HepG2 (cell line): ENCODE data around the gene MEIOC. TPM values are rescaled to one million over a fixed set of nuclear protein-coding genes. Genes with fewer than 3 reads are reported as not detected.

ENCODE experiments used
- BORCS8-MEF2B ChIP-seq: sonication (generic); formaldehyde crosslinking; IDR thresholded peaks from 2 replicates; pipeline ENCODE4 v1.8.0; 2022; ENCODE audit warnings: mild to moderate bottlenecking, missing genetic modification reagents
- EP300 ChIP-seq, 3 experiments: sonication (generic) in 1 of 3; formaldehyde crosslinking in 1 of 3; IDR thresholded peaks; 2 replicates each; pipeline versions ENCODE4 v1.5.1 to v1.6.1; 2011 to 2020; ENCODE audit warnings: low read depth in 2 of 3, low read length in 2 of 3, borderline replicate concordance in 1 of 3, improper control_type of control experiment in 1 of 3, mild to moderate bottlenecking in 1 of 3, missing genetic modification reagents in 1 of 3, moderate library complexity in 1 of 3
- ERF ChIP-seq: IDR thresholded peaks from 2 replicates; pipeline ENCODE4 v1.6.1; 2018; ENCODE audit warnings: missing biosample characterization, missing genetic modification reagents
- FOXA3 ChIP-seq: IDR thresholded peaks from 2 replicates; pipeline ENCODE4 v1.6.1; 2016; ENCODE audit warnings: missing genetic modification reagents, missing compliant biosample characterization
- HHEX ChIP-seq: IDR thresholded peaks from 2 replicates; pipeline ENCODE4 v1.6.1; 2016; ENCODE audit warnings: control low read depth
- HNRNPK ChIP-seq: fragments of 200-400 bp; formaldehyde crosslinking; IDR thresholded peaks from 2 replicates; pipeline ENCODE4 v1.6.1; 2018; ENCODE audit warnings: low read length, low read depth, moderate library complexity, mild to moderate bottlenecking; ENCODE audit not compliant: poor library complexity, severe bottlenecking
- KLF15 ChIP-seq: sonication (generic); formaldehyde crosslinking; IDR thresholded peaks from 2 replicates; pipeline ENCODE4 v1.8.1; 2023; ENCODE audit warnings: borderline replicate concordance, mild to moderate bottlenecking, inconsistent platforms, missing genetic modification reagents, mixed read lengths
- MAFK ChIP-seq, 2 experiments: IDR thresholded peaks in 1 of 2; conservative IDR thresholded peaks in 1 of 2; 2 replicates each; pipeline ENCODE4 v1.6.1; 2011; ENCODE audit warnings: improper control_type of control experiment in 2 of 2, low read length in 2 of 2
- RCOR2 ChIP-seq: IDR thresholded peaks from 2 replicates; pipeline ENCODE4 v1.6.1; 2016; ENCODE audit warnings: missing biosample characterization, missing genetic modification reagents
- TSC22D2 ChIP-seq: sonication (generic); formaldehyde crosslinking; IDR thresholded peaks from 2 replicates; pipeline ENCODE4 v1.5.1; 2020; ENCODE audit warnings: missing genetic modification reagents, mild to moderate bottlenecking, borderline replicate concordance
- U2AF2 ChIP-seq: fragments of 200-400 bp; formaldehyde crosslinking; IDR thresholded peaks from 2 replicates; pipeline ENCODE4 v1.6.1; 2017; ENCODE audit warnings: low read depth, mild to moderate bottlenecking, low read length
- ZBTB7B ChIP-seq: sonication (generic); formaldehyde crosslinking; IDR thresholded peaks from 2 replicates; pipeline ENCODE4 v1.4.0; 2020; ENCODE audit warnings: missing genetic modification reagents
- ZIK1 ChIP-seq: sonication (generic); formaldehyde crosslinking; IDR thresholded peaks from 2 replicates; pipeline ENCODE4 v1.5.0; 2020; ENCODE audit warnings: mild to moderate bottlenecking, low read depth, missing genetic modification reagents, borderline replicate concordance
- ZNF180 ChIP-seq: sonication (generic); formaldehyde crosslinking; IDR thresholded peaks from 2 replicates; pipeline ENCODE4 v1.4.0; 2020; ENCODE audit warnings: low read depth, missing genetic modification reagents, borderline replicate concordance
- ZNF7 ChIP-seq: IDR thresholded peaks from 2 replicates; pipeline ENCODE4 v1.6.1; 2016; ENCODE audit warnings: missing biosample characterization, missing genetic modification reagents
- polyA plus RNA-seq, 8 experiments: library from polyadenylated mRNA; depleted of rRNA in 3 of 8; stranded (reverse) in 7 of 8; unstranded in 1 of 8; fragments of >200 nt; fragmentation: Illumina TruSeq in 4 of 8; extraction: Trizol in 4 of 8; gene quantifications; 2 replicates each; pipeline versions ENCODE4 v1.2.1 to v1.2.3, GENCODE V29; 2011 to 2016; ENCODE audit warnings: low read depth in 4 of 8, missing spikeins in 1 of 8, mixed read lengths in 1 of 8; ENCODE audit not compliant: insufficient read depth in 1 of 8
- total RNA-seq, 5 experiments: library from RNA; depleted of rRNA; stranded (reverse); fragments of >200 nt; fragmentation: Illumina TruSeq; extraction: Trizol; gene quantifications; 2 replicates each; pipeline ENCODE4 v1.2.3, GENCODE V29; 2016; ENCODE audit warnings: low read depth in 1 of 5
- TF ChIP-seq, protein P1 (sequence below): sonication (generic); formaldehyde crosslinking; IDR thresholded peaks from 2 replicates; pipeline ENCODE4 v1.4.0; 2020; ENCODE audit warnings: missing genetic modification reagents, borderline replicate concordance
- TF ChIP-seq, protein P2 (sequence below): sonication (generic); formaldehyde crosslinking; IDR thresholded peaks from 2 replicates; pipeline ENCODE4 v1.4.0; 2020; ENCODE audit warnings: mild to moderate bottlenecking, missing genetic modification reagents
- TF ChIP-seq, protein P3 (sequence below): sonication (generic); formaldehyde crosslinking; IDR thresholded peaks from 2 replicates; pipeline ENCODE4 v1.5.1; 2020; ENCODE audit warnings: mild to moderate bottlenecking, missing genetic modification reagents, borderline replicate concordance
- TF ChIP-seq, protein P4 (sequence below): sonication (generic); formaldehyde crosslinking; conservative IDR thresholded peaks from 2 replicates; pipeline ENCODE4 v1.4.0; 2020; ENCODE audit warnings: missing genetic modification reagents
- TF ChIP-seq, protein P5 (sequence below): sonication (generic); formaldehyde crosslinking; IDR thresholded peaks from 2 replicates; pipeline ENCODE4 v1.8.1; 2023; ENCODE audit warnings: mild to moderate bottlenecking, missing genetic modification reagents, borderline replicate concordance

The MEIOC gene
- total and polyA plus RNA-seq, 2 of the 13 experiments (the other 11 are each of a cell fraction or from before 2014, with no cell fraction given): 0.04 to 0.15 TPM

DNA sequence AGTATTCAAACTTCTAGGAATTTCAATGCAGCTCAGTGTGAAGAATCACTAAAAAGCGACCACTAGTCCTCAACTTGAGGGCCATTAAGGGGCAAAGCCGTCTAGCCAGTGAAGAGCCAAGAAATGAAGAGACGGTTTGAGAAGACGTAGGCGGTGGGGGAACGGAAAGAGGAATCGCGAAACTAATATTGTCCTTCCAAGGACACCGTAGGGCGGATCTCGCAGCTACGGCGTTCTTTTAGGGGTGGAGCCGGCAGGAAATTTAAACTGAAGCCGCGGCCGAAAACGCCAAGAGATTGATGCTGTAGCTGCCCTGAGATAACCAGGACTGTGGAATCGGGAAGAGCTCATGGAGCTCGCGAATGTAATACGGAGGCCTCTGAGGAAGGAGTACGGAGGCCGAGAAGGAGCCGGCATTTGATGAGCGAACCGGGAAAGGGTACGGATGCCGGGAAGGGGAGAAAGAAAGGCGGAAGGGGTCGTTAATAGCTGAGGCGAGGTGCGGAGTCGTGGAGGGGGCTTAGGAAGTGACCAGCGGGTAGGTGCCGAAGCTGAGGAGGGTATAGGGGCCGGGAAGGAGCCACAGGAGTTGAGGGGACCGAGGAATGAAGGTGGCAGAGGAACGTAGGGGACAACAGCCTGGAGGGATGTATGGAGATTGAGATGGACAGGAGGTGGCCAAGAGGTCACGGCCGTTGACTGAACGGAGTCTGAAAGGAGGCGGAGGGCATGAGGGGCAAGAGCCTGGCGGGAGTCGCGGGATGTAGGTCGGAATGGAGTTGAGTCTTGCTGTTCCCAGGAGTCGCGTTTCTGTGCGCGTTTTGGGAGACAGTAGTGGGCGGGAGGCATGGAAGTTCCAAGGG is 52.4 kb downstream of the MEIOC start, which contains the start of gene DBF4B (continued):
- TF ChIP-seq, protein P1, sequence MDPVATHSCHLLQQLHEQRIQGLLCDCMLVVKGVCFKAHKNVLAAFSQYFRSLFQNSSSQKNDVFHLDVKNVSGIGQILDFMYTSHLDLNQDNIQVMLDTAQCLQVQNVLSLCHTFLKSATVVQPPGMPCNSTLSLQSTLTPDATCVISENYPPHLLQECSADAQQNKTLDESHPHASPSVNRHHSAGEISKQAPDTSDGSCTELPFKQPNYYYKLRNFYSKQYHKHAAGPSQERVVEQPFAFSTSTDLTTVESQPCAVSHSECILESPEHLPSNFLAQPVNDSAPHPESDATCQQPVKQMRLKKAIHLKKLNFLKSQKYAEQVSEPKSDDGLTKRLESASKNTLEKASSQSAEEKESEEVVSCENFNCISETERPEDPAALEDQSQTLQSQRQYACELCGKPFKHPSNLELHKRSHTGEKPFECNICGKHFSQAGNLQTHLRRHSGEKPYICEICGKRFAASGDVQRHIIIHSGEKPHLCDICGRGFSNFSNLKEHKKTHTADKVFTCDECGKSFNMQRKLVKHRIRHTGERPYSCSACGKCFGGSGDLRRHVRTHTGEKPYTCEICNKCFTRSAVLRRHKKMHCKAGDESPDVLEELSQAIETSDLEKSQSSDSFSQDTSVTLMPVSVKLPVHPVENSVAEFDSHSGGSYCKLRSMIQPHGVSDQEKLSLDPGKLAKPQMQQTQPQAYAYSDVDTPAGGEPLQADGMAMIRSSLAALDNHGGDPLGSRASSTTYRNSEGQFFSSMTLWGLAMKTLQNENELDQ (CRISPR knock-in tag): no peak
- no peak for TF ChIP-seq MAFK (conservative IDR thresholded peaks at IDR 0.05 in 1 of 2, IDR thresholded peaks at IDR 0.05 in 1 of 2; ENCODE audit: low read length in 2 of 2)
- no peak for TF ChIP-seq ZNF7 (CRISPR knock-in tag)
- TF ChIP-seq EP300 (IDR thresholded peaks at IDR 0.05; ENCODE audit: low read depth in 2 of 2, low read length in 2 of 2): peak in 1 of 2 experiments; percentile 24; a peak in 1 of 4 replicates
- TF ChIP-seq EP300 (CRISPR knock-in tag; IDR thresholded peaks at IDR 0.05; ENCODE audit: borderline replicate concordance): no peak; the same call in 1 of the 2 replicates
- TF ChIP-seq U2AF2: no peak
- TF ChIP-seq ZBTB7B (CRISPR knock-in tag): peak; percentile 68
- no peak for TF ChIP-seq HHEX (CRISPR knock-in tag)
- TF ChIP-seq, protein P2, sequence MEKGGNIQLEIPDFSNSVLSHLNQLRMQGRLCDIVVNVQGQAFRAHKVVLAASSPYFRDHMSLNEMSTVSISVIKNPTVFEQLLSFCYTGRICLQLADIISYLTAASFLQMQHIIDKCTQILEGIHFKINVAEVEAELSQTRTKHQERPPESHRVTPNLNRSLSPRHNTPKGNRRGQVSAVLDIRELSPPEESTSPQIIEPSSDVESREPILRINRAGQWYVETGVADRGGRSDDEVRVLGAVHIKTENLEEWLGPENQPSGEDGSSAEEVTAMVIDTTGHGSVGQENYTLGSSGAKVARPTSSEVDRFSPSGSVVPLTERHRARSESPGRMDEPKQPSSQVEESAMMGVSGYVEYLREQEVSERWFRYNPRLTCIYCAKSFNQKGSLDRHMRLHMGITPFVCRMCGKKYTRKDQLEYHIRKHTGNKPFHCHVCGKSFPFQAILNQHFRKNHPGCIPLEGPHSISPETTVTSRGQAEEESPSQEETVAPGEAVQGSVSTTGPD (CRISPR knock-in tag): no peak
- TF ChIP-seq FOXA3 (CRISPR knock-in tag): peak; percentile 59
- TF ChIP-seq, protein P3, sequence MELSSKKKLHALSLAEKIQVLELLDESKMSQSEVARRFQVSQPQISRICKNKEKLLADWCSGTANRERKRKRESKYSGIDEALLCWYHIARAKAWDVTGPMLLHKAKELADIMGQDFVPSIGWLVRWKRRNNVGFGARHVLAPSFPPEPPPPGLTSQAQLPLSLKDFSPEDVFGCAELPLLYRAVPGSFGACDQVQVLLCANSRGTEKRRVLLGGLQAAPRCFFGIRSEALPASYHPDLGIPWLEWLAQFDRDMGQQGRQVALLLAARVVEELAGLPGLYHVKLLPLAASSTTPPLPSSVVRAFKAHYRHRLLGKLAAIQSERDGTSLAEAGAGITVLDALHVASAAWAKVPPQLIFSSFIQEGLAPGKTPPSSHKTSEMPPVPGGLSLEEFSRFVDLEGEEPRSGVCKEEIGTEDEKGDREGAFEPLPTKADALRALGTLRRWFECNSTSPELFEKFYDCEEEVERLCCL: 0 out of 2 replicates have a peak, but pooled peaks have one; percentile 41
- TF ChIP-seq KLF15 (CRISPR knock-in tag): peak; percentile 46; the same call in 1 of the 2 replicates
- TF ChIP-seq ZIK1 (CRISPR knock-in tag): no peak
- TF ChIP-seq BORCS8-MEF2B: peak; percentile 88; the same call in 1 of the 2 replicates
- TF ChIP-seq, protein P4, sequence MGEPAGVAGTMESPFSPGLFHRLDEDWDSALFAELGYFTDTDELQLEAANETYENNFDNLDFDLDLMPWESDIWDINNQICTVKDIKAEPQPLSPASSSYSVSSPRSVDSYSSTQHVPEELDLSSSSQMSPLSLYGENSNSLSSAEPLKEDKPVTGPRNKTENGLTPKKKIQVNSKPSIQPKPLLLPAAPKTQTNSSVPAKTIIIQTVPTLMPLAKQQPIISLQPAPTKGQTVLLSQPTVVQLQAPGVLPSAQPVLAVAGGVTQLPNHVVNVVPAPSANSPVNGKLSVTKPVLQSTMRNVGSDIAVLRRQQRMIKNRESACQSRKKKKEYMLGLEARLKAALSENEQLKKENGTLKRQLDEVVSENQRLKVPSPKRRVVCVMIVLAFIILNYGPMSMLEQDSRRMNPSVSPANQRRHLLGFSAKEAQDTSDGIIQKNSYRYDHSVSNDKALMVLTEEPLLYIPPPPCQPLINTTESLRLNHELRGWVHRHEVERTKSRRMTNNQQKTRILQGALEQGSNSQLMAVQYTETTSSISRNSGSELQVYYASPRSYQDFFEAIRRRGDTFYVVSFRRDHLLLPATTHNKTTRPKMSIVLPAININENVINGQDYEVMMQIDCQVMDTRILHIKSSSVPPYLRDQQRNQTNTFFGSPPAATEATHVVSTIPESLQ: no peak
- TF ChIP-seq ZNF180 (CRISPR knock-in tag): 0 out of 2 replicates have a peak, but pooled peaks have one; percentile 58
- TF ChIP-seq RCOR2 (CRISPR knock-in tag): no peak
- TF ChIP-seq HNRNPK: no peak
- TF ChIP-seq ERF (CRISPR knock-in tag): no peak; the same call in 1 of the 2 replicates
- TF ChIP-seq TSC22D2: no peak
- TF ChIP-seq, protein P5, sequence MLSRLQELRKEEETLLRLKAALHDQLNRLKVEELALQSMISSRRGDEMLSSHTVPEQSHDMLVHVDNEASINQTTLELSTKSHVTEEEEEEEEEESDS: peak; percentile 87; the same call in 1 of the 2 replicates
